Stimulated activated CD4-positive, alpha-beta T cell treated with anti-CD3 and anti-CD28 coated beads, Interleukin-2, amount 100 ng/mL, for 24 hours (primary cell): ENCODE data around the gene RTN4R.
"Not testable (repeated sequence)": the region's sequence is repeated elsewhere in the genome, so short reads cannot be mapped to it uniquely, and the experiment has no call there.

Experiments used
- DNase-seq, 2 donors: peaks; one replicate each; pipeline ENCODE4 v3.0.0-alpha.2; 2020

Gene RTN4R

GRCh38 chr22:20268279-20269012, at the start of gene RTN4R:
RTN4R (minus strand) TSS chr22:20268318; CDS start chr22:20268092, 226 bp downstream.
- peak; percentile 63 to 71 for DNase-seq

DNA sequence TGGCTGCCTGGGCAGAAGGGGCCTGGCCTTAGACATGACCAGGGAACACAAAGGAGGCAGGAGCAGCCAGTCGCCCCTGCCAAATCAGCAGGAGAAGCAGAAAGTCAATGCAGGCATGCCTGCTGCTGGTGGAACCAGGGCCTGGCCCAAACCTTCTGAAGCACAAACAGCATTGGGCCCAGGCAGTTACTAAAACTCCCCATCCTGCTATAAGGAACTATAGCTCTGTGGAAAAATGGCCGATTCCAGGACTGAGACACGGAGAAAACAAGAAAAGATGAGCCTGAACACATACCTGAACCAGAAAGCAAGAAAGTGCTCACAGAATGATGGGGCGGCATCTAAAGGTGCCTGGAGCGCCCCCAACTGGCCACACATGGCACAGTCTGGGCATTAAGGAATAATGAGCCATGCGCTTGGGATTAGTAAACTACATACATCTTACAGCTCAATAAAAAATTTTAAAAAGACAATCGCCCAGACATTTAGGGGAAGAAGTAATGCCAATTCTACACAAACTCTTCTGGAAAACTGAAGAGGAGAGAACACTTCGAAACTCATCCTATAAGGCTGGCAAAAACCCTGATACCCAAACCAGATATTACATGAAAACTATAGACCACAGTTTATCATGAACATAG, 49.4 kb upstream of the RTN4R start:
- DNase-seq, result peak; percentile 42 to 53

DNA sequence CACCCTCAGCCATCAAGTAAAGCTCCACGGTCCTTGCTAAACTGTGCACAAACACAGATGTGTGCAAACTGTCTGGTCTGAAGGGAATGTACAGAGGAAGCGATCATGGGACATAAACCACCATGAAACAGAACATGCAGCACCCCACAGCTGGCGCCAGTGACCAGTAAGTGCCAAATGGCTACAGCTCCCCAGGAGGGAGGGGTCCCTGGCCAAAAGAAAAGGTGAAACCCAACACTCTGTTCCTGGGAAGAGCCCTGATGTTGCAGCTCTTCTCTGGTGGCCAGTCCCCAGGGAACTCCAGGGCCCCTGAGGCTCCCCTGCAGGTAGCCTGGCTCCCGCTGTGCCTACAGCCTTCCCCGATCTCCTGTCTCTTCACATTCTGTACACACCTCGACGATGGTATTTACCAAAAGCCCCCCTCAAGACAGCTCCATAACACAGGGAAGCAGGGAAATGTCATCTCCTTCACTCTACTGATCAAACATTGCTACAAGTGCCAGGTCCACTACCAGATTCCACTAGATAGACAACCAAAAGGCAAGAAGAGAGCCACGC, 48.8 kb upstream of the RTN4R start:
- no peak for DNase-seq

DNA sequence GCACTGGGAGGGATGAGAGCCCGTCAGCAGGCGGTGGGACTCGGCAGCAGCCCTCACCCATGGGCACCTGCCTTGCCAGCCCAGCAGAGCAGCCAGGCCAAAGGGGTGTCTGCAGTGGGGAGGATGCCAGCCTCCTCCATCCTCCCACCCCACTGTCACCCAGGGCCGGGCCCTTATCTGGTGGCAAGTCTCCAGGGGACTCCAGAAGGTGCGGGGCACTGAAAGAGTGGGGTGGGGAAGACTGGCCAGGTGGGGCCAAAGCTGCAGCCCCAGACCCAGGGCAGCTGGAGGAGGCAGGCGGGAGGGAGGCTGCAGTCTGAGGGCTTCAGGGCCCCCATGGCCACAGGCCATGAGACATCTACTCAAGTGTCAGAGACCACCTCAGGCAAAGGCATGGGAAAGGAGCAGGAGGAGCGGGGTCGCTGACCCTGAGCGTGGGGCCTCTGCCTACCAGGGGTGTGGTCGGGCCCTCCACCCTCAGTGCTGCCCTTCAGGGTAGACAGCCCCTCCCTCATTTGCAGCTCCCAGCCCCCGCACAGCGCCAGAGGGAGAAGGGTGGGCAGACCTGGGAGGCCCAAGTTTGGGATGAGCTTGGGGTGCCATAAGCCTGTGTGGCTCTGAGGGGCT, 48.2 kb upstream of the RTN4R start:
- peak in 1 of 2 donors; percentile 15 for DNase-seq

GRCh38 chr22:20315337-20316216, 47.5 kb upstream of the RTN4R start:
- peak in 1 of 2 donors; percentile 16 for DNase-seq

- DNase-seq, result not testable (repeated sequence)
Measured at GRCh38 chr22:20314741-20315336, 46.7 kb upstream of the RTN4R start.

GRCh38 chr22:20314206-20314605, 46.1 kb upstream of the RTN4R start:
- not testable (repeated sequence) for DNase-seq

GRCh38 chr22:20313306-20314077, 45.4 kb upstream of the RTN4R start:
- peak in 1 of 2 donors; percentile 9 for DNase-seq

DNA sequence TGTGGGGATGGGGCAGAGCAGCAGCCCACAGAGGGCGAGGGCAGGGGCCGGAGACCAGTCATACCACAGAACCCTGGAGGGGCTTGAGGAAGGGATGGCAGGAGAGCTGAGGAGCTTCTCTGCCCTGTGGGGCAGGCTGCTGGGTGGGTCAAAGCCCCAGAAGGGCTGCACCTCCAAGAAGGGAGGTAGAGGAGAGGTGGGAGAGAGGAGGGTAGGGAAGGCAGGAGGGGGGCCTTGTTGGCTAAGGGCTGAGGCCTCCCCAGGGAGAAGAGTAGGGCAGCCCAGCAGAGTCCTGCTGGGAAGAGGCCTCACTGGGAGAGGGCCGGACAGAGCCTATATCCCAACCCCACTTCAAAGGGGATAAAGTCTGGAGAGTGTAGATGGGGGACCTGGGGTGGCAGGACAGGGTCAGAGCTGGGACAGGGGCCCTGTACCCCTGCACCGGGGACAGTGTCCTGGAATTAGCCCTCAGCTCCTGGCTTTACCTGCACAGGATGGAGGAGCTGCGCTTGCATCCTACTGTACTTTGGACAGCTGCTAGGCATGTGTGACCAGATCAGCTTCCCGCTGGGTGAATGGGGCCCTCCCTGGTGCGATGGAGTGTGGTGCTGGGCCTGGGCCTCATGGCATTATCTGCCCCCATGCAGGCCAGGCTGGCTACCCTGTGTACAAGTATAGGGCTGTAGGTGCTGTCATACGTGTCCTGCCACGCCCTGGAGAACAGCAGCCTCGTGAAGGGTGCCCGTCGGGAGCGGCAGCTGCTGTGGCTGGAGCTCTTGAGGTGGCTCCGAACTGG, 44.5 kb upstream of the RTN4R start:
- peak in 1 of 2 donors; percentile 11 for DNase-seq

GRCh38 chr22:20311249-20312062, 43.3 kb upstream of the RTN4R start:
- not testable (repeated sequence) for DNase-seq

GRCh38 chr22:20310773-20311172, 42.7 kb upstream of the RTN4R start:
- not testable (repeated sequence) for DNase-seq

DNA sequence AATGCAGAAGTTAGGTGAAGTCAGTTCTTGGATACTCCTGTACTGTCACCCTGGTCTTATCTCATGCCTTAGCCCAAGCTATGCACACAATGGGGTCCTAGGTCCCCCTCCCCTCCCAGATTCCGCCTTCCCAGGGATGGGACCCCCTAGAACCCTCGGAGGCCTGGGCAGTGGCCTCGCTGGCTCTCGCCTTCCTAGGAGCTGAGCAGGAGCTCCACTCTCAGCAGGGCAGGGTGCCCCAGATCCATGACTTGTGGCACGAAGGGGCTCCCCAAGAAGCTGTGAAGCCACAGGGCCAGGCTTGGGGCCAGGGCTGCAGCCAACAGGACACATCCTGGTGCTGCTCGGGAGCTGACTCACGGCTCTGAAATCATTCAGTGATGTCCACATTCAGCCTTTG, 42.1 kb upstream of the RTN4R start:
- DNase-seq, result not testable (repeated sequence)

DNA sequence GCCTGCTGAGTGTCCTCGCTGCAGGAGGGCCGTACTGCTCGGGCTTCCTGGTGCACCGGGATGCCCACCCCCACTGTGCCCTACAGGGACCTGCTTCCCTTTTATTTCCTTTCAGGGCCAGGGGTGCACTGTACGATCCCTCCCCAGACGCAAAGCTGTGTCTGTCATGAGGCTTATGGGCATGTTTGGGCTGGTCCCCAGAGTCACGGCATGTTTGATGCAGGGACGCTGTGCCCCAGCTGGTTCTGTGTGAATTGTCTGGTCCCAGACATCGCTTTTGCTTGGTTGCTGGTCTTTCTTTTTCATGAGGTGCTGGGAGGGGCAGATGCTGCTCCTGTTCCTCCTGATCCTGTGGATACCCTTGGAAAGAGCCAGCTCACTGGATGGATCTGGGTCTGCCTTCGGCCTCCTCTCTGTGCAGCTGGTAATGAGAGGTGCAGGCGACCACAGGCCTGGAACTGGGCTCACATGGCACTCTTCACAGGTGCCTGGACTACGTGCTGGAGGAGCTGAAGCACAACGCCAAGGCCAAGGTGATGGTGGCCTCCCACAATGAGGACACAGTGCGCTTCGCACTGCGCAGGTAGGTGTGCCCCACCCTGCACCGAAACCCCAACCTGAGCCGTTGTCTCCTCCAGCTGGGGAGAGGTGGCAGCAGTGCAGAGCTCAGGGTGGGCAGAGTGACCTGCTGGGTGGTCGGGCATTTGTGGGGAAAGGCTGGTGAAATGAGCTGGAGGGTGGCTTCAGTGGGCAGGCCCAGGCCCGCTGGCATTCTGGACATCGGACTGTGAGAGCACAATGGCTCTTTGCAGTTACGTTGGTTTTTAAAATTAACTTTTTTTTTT, 40.9 kb upstream of the RTN4R start:
- not testable (repeated sequence) for DNase-seq

- DNase-seq, result not testable (repeated sequence)
Measured at GRCh38 chr22:20307448-20308447, 39.6 kb upstream of the RTN4R start.

- DNase-seq, result not testable (repeated sequence)
Measured at GRCh38 chr22:20306646-20307447, 38.7 kb upstream of the RTN4R start.
